GM19239 (cell line): ENCODE results near the gene GOLGA3.

Experiments
- DNase-seq: peaks from one replicate; pipeline ENCODE4 v3.0.0; 2011; ENCODE audit warnings: low spot score; ENCODE audit not compliant: insufficient read length
- FAIRE-seq: peaks from 2 replicates; lab custom pipeline; 2011; peaks lifted over from hg19 to GRCh38; lab: Jason Lieb, UNC

The GOLGA3 gene

DNA sequence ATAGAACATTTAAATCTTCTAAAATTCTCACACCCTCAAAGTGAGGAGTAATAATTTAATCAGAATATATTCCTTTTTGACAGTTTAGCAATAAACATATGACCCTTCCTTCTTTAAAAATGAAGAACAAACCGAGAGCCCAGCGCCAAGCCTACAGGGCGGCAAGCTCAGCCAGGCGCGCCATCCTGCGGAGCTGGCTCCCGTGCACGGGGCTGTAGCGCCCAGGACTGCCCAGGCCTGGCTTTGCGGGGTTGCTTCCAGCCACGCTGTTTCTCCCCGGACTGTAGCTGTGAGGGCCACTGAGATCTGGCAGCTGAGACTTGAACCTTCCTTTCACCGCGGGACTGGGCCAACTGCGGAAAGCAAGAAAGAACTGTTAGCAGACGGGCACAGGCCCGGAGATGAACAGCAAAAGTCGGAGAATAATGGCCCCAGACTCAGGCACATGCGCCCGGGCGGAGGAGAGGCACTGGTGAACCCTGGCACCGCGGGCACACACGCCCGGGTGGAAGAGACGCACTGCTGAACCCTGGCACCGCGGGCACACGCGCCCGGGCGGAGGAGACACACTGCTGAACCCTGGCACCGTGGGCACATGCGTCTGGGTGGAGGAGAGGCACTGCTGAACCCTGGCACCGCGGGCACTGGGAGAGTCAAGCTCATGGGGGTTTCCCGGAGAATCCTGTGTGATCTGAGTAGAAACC, 101.4 kb downstream of the GOLGA3 start:
- FAIRE-seq, result no peak
- DNase-seq, result no peak

DNA sequence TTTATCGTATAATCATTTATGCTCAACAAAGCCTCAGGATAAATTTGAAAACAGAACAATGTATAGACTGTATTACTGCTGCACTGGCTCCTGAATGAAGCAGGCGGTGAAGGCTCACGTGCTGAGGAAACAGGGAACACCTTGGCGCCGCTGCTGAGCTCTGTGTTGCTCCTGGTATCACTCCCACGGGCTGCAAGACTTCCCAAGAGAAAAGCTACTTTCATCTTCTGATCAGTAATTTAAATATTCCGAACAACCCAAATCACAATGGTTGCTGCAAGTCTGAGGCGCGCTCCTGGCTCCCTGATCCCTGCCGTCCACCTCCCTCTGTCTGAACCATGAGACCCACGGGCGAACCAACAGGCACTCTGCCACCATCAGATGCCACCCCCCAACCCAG, 102.3 kb downstream of the GOLGA3 start:
- FAIRE-seq (no peak), DNase-seq (no peak)

DNA sequence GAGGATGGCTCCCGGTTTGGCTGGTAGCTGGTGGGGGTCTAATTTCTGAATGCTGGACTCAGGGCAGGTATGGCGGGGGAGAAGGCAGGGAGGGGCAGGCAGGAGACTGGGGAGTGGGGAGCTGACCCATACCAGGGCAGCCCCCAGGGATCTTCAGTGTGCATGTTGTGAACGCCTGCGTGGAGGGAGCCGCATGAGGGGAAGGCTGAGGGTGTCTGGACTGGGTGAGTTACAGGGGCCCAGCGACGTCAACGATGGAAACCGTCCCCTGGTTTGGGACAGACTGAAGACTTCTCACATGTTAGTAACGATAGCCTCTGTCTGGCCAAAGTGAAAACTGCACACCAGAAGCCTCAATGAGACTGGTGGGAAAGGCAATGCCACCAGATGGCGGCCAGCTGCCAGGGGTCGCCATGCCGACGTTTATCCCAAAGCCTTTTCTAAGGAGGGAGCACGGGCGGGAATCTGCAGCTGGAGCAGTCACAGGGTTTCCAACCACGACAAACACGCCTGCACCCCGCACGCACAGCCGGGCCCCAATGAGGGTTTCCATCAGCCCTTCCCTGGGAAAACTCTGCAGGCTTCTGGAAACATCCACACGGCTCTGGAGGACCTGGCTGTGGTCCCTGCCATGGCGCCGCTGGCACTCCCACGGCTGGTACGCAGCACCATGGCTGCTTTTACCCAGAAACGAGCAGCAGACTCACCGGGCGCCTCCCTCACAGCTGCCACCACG, 104.0 kb downstream of the GOLGA3 start:
- no peak for DNase-seq
- no peak for FAIRE-seq

DNA sequence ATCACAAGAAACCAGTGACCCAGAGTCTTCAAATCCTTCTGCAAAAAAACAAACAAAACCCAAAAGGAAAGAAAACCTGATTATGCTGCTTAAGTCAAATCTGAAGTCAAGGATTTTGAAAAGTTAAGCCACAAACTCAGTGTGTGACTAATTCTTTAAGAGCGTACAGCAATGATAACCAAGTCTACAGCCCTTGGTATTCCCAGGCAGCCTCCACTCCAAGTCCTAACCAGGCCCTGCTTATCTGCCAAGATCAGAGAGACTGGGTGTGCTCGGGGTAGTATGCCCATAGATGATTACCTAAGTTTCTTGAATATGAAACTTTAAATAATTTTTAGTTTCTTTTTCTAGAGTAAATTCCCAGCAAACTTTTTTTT, 104.9 kb downstream of the GOLGA3 start:
- FAIRE-seq (no peak), DNase-seq (no peak)

DNA sequence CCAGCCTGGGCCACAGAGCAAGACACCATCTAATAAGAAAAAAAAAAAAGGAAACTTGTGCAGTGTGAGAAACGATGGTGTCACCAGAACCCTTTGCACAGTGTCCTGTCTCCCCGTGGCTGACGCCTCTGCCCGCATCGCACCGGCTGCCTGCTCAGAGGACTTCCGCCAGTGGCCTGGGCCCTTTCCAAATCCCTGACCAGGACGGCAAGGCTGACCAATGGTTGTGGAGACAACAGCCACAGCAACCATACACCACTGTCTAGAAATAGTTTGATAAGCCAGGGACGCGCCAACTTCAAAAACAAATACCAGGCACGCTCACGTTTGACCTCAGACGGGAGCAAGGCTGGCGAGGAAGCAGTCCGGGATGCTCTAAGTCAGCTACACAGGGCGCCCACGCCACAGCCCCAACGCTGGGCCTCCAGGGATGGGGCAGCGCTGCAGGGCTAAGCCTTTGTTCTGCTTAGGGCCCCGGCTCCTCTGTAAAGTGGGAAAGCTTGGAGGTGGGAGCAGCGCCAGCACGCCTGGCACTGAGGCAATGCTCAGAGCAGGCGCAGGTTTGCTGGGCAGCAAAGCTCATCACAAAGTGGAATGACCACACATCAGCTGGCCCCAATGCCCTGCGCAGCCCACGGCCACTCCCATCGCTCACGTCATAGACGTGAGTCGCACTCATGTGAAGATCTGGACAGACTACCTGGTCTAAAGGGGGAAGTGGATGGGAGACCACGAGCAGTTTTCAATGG, 105.5 kb downstream of the GOLGA3 start:
- FAIRE-seq, result no peak
- no peak for DNase-seq

DNA sequence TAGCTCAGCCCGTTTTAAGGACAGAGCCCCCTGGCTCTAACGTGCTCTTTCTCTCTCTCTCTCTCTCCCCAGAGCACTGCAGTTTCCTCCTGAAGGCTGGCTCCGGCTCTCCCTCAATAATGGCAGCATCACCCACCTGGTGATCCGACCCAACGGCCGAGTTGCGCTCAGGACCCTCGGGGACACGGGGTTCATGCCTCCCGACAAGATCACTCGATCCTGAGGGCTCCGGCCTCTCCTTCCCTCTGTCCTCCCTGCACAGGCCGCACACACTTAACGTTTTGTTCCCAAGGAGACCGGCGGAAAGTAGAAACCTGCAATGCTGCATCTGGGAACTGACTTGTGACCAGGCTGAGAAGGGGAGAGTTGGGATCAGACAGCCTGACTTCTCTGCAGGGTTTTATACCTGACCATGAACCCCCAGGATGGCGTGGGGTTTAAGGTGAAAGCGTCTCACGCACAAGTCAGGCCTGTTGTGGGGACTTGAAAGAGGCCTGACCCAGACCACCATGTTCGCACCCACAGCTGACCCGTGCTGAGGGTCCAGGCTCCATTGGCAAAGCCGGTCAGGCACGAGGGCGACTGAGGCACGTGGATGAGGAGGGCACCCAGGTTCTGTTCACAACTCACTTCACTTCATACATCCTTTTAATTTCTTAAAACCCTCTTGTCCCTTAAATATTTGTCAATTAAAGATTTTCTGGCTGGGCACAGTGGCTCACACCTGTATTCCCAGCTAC, 107.9 kb downstream of the GOLGA3 start:
- FAIRE-seq (no peak), DNase-seq (no peak)

DNA sequence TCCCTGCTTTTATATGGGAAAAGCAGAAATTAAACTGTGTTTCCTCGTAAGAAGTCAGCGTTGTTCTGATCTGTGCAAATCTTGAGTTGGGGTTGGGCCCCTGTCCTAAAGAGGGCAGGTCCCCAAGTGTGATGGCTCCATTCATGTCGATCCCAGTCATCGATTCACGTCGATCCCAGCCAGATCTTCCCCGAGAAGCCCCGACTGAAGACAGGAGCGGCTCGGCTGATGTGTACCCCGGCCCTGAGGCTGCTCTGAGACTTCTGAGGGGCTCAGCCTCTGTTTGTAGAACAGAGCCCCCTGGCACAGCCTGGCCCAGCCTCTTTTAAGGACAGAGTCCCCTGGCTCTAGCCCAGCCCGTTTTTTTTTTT, 108.7 kb downstream of the GOLGA3 start:
- no peak for FAIRE-seq
- DNase-seq, result no peak

DNA sequence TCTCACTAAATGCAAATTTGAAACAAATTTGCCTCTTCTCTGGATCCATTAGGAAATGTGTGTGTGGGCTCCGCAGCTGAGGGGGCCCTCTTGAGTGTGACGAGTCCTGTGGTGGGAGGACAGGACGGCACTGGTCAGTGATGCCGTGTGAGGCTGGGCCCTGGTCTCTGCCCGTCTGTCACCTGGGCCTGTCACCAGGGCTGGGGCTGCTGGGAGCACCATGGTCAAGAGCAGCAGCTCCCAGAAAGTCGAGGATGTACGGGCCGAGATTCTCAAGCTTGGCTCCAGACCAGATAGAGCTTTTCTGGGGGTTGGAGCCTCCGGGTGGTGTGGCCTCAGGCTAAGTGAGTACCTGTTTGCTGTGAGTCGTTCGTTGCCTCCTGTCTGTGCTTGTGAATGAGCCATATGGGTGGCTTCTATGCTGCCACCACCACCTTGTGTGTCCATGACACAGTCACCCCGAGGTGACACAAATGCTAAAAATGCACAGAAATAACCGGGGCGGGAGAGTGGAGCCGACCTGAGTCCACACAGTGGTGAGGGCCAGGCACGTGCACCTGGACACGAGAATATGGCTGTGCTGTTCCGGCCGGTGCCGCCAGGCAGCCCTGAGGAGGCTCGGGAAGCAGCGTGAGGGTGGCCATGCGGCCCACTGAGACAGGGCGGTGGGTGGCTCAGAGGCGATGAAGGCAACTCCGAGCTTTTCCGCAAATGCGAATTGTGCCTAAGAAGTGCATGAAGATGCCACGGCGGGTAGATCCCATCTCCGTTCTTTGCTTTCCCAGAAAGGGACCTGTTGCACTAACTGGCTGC, 109.3 kb downstream of the GOLGA3 start:
- DNase-seq, result no peak
- no peak for FAIRE-seq
